Fibroblast of skin of abdomen (primary cell): ENCODE data around the gene DNAJC15.

ENCODE experiments used
- DNase-seq: peaks from one replicate; pipeline ENCODE4 v3.0.0-alpha.2; 2013

DNAJC15 gene

GRCh38 chr13:43086181-43086580, 62.8 kb downstream of the DNAJC15 start:
- no peak for DNase-seq

DNA sequence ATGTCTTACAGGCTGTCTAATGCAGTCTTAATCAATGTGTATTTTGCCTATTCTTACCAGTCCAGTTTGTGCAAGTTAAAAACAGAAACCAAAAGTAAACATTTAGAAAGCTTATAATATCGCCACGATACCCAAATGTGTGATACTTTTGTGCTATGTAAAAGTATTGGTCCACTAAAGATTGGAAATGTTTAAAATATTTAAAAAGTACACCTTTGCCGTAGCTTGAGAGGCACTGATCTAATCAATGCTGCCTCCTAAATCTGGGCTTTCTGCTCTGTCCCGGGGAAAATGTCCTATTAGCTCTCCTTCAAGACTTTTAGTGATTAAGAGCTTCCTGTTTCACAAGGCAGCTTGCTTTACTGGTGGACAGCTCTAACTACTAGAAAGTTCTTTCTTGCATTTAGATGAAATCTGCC, 64.7 kb downstream of the DNAJC15 start:
- DNase-seq, result no peak

DNA sequence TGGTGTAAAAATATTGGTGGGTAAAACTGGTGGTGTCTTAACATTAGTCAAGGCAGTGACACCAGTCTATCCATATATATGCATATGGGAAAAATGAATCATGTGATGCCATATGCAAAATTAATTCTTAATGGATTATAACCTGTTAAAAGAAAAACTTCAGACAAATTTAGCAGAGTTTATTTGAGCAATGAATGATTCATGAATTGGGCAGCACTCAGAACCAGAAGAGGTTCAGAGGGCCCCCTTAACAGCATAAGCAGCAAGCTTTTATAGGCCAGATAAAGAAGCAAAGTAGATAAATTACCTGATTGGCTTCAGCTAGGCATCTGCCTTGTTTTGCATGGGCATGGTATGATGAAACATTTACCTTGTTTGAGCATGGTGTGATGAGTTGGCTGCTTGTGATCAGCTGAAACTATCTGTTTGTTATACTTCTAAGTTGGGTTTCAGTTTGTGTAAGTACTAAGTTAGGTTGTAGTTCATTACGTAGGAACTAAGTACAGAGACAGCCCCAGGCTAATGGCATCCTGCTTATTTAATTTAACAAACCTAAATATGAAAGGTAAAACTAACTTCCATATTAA, 66.6 kb downstream of the DNAJC15 start:
- DNase-seq, result no peak

- DNase-seq, result no peak
Observed at GRCh38 chr13:43094901-43095300, 71.5 kb downstream of the DNAJC15 start.

GRCh38 chr13:43095771-43096719, 72.7 kb downstream of the DNAJC15 start:
- DNase-seq, result peak; percentile 21

- no peak for DNase-seq
Observed at GRCh38 chr13:43100667-43101066, 77.3 kb downstream of the DNAJC15 start.

- DNase-seq, result no peak
Observed at GRCh38 chr13:43102304-43102703, 78.9 kb downstream of the DNAJC15 start.

DNA sequence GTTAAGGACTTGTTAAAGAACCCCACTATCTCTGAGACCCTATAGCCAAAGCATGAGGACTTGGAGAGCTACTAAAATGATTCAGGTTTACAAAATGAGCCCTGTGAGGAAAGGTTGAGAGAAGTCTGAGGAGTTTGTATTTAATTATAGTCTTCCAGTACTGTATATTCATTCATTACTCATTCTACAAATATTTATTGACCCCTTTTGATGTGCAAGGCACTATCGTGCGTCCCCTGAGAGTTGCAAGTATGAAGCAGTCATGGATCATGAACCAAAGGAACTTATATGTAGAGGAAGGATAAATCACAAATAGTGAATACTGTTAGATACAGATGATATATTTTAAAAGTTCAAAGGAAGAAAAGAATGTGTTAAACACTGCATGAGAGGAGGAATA, 84.4 kb downstream of the DNAJC15 start:
- DNase-seq, result peak; percentile 81

DNA sequence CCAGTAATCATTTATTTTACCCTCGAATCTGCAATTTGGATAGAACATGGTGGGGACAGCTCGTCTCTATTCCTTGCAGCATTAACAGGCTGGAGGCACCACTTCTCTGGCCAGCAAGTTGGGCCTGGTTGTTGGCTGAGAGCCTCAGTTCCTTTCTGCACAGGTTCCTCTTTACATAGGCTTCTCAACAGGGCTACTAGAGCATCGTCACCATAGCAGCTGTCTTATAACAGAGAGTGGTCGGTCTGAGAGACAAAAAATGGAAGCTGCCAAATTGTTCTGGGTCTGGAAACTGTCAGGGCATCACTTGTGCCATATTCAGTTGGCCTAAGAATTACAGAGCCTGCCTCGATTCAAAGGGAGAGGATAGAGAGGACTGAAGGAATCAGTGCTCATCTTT, 86.7 kb downstream of the DNAJC15 start:
- no peak for DNase-seq

DNA sequence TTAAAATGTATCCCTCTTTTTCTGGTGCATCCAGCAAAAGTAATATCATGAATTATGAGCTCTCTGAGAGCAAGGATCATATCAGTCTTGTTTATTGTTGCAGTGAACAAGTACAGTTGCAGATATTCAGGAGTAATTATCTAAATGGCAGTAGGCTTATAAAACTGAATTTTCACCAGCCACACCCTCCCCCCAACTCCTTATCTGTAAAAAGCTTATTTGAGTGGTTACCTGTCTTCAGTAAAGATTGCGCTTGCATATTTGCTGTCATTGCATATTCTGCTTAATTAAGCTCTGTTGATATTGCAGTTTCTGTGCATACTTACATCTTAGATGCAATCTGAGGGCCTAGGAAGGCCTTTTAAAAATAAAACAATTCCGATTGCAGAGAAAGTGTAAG, 87.3 kb downstream of the DNAJC15 start:
- DNase-seq, result no peak

GRCh38 chr13:43111559-43112400, 88.4 kb downstream of the DNAJC15 start:
- no peak for DNase-seq

- no peak for DNase-seq
Observed at GRCh38 chr13:43113603-43114002, 90.2 kb downstream of the DNAJC15 start.

DNA sequence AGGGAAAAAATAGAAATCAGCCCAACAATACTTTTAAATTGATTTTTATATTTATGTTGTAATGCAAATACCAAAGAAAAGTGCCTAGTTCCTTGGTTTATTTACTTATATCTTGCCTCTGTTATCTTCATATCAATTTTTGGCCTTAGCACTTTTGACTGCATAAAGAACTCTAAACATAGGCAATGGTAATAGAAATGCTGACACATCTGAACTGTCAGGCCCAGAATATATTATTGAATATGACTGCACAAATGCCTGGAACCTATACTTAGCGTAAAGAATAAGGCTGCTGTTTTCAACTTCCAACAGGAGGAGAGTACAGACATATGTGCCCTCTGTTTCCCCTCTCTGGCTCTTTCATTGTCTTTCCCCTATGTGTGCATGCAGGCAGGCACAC, 91.1 kb downstream of the DNAJC15 start:
- no peak for DNase-seq

- no peak for DNase-seq
Observed at GRCh38 chr13:43115141-43115540, 91.8 kb downstream of the DNAJC15 start.

DNA sequence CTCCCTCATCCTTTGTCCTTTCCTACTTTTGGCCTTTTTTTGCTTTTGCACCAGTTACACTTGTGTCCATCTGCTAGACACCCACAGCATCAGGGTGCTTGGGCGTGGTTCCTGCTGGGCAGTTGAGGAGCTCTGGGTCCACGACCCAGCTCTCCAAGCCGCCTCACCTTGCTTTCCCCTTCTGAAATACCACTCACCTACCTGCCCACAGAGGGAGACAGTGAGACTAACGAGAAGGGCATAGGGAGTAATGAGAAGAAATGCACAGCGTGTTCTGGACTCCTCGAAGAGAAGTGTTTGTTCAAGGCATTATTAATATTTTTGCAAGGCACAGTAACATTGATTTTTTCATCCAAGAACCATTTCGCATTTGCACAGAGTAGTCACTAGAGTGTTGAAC, 92.9 kb downstream of the DNAJC15 start:
- no peak for DNase-seq

DNA sequence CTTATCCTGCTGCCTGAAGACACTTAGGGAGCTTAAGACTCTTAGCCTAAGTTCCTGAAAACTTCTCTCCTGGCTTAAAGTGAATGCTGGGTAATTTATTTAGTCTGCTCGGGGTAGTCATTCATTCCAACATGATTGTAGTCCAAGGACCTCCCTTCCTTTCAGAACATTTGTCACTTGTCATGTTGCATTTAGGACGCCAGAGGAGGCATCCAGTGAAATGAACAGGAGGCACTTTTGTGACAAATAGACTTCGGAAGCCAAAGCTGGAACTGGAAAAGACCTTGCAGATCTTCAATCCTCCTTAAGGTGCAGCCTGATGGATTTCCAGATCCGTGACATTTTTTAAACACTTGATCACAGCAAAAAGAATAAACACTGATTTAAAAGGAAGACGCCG, 95.1 kb downstream of the DNAJC15 start:
- DNase-seq, result no peak

DNA sequence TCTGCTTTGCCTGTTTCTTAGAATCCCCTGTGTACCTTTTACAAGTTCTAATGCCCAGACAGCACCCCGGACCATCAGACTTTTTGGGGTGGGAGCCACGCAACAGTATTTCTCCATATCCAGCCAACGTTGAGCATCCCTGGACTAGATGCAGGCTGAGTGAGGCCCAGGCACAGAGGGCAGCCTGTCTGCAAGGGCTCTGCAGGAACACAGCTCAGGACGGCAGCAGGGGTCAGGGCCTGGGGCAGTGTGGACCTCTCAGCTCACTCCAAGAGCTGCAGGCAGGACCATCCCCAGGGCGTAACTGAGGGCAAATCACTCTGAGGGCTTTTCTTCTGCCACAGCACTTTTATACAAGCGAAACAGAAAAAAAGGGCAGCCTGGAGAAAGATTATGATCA, 95.8 kb downstream of the DNAJC15 start:
- DNase-seq, result no peak

GRCh38 chr13:43122791-43123190, 99.4 kb downstream of the DNAJC15 start:
- no peak for DNase-seq

DNA sequence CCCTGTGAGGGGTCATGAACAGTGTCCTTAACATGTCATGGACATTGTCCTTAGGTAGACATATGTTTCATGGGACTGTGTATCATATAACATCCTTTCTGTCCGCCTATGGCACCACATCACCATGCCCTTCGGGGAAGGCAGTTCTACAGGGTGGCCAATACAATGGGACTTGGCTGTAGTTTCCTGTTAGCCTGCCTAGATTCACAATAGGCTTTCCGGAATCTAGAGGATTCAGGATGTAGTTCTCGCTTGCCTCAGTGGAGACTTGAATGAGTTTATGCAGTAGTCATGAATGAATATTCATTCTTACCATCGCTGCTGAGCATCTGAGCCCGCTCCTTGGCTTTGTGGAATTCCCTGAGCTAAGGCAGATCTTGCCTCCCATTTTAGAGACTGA, 100.5 kb downstream of the DNAJC15 start:
- no peak for DNase-seq

DNA sequence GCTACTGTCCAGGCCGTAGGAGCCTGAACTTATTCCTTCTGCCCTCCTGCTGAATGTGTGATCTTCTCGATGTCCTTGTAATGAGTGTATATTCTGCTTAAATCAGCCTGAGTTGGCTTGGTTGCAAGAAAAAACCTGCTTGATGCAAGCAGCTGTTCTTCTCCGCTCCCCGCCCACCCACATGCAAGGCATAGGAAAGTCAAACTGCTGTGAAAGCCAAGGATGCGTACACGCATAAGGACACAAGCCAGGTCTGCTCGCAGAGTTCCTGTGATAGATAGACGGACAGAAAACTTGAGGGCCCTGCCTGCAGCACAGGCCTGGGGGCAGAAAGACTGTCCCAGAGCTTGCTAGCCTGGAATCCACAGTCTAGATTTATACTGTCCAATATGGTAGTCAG, 101.1 kb downstream of the DNAJC15 start:
- no peak for DNase-seq

GRCh38 chr13:43126420-43126819, 103.0 kb downstream of the DNAJC15 start:
- no peak for DNase-seq

DNA sequence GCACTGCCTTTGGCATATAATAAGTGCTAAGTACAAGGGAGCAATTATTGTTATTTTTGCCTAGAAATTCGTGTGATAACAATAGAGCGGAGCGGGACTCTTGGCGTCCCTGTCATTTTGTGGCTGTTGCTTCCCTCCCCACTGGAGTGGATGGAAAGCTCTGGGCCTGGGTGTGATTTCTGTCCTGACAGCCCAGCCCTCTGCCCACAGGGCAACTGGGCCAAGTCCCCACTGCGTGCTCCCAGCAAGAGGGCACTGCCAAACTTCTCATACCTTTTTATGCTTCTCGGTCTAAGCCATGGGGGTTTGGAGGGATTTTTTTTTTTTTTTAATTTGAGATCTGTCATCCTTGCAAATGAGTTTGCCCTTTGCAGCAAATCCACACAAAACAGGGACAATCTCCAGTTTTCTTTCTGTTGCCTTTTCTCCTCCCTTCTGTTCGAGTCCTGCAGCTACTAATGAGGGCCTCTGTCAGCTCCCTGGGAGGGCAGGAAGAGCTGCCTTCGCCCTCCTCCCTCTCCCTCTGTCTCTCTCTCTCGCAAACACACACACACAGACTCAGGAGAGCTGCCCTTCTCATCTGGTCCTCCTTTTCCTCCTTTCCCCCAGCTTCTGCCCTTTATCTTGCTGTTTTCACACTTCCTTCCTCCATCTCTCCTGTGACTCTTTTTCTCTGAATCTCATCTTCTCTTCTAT, 103.9 kb downstream of the DNAJC15 start:
- peak; percentile 29 for DNase-seq

- DNase-seq, result no peak
Observed at GRCh38 chr13:43127827-43128226, 104.4 kb downstream of the DNAJC15 start.
